Colon (tissue), 2 donors: ENCODE data around the gene LDLRAD4.
"Not testable (repeated sequence)": the region's sequence is repeated elsewhere in the genome, so short reads cannot be mapped to it uniquely, and the experiment has no call there.

Experiments
- FAIRE-seq: peaks from 2 replicates; lab custom pipeline; 2012; peaks lifted over from hg19 to GRCh38; lab: Jason Lieb, UNC
- donor health status: control.
- donor health status: control.

The LDLRAD4 gene

GRCh38 chr18:13246591-13246990, 28.0 kb downstream of the LDLRAD4 start:
- FAIRE-seq = no peak

- no peak for FAIRE-seq
Measured at GRCh38 chr18:13247506-13247905, 28.9 kb downstream of the LDLRAD4 start.

GRCh38 chr18:13252686-13253410, 34.3 kb downstream of the LDLRAD4 start:
- no peak for FAIRE-seq

GRCh38 chr18:13253786-13254688, 35.5 kb downstream of the LDLRAD4 start:
- no peak for FAIRE-seq

- FAIRE-seq = no peak
Measured at GRCh38 chr18:13254971-13255927, 36.7 kb downstream of the LDLRAD4 start.

- no peak for FAIRE-seq
Measured at GRCh38 chr18:13256444-13257305, 38.1 kb downstream of the LDLRAD4 start.

GRCh38 chr18:13257361-13257980, 38.9 kb downstream of the LDLRAD4 start:
- no peak for FAIRE-seq

GRCh38 chr18:13258921-13259320, 40.4 kb downstream of the LDLRAD4 start:
- FAIRE-seq = no peak

- FAIRE-seq = no peak
Measured at GRCh38 chr18:13259701-13260100, 41.1 kb downstream of the LDLRAD4 start.

GRCh38 chr18:13260197-13260934, 41.8 kb downstream of the LDLRAD4 start:
- no peak for FAIRE-seq

- no peak for FAIRE-seq
Measured at GRCh38 chr18:13260935-13261640, 42.5 kb downstream of the LDLRAD4 start.

GRCh38 chr18:13261661-13262357, 43.2 kb downstream of the LDLRAD4 start:
- FAIRE-seq = no peak

- not testable (repeated sequence) for FAIRE-seq
Measured at GRCh38 chr18:13262358-13262680, 43.8 kb downstream of the LDLRAD4 start.

- FAIRE-seq = no peak
Measured at GRCh38 chr18:13262839-13263691, 44.5 kb downstream of the LDLRAD4 start.

- FAIRE-seq = no peak
Measured at GRCh38 chr18:13264091-13265007, 45.8 kb downstream of the LDLRAD4 start.

GRCh38 chr18:13265008-13265910, 46.7 kb downstream of the LDLRAD4 start:
- FAIRE-seq = no peak
